Ovary (tissue), 9 donors: ENCODE results near the gene MNAT1. TPM values are rescaled to one million over a fixed set of nuclear protein-coding genes. Genes with fewer than 3 reads are reported as not detected.

Source experiments
- DNase-seq, 5 donors: peaks; one replicate each; pipeline ENCODE4 v3.0.0-alpha.2; 2019 to 2020
- H3K27ac ChIP-seq, 2 donors: fragments of 200-600 bp; one replicate each; pipeline versions ENCODE4 v1.5.1 to v1.8.0; 2019 to 2022
- H3K27me3 ChIP-seq: fragments of 200-600 bp; one replicate; pipeline ENCODE4 v1.8.0; 2022
- H3K36me3 ChIP-seq: fragments of 200-600 bp; sonication (generic); one replicate; pipeline ENCODE4 v1.5.1; 2019
- H3K4me1 ChIP-seq: one replicate; pipeline ENCODE4 v1.8.1; 2013; ENCODE audit warnings: mild to moderate bottlenecking, moderate library complexity; ENCODE audit not compliant: insufficient read depth
- H3K4me3 ChIP-seq: fragments of 200-600 bp; sonication (generic); one replicate; pipeline ENCODE4 v1.5.1; 2017
- H3K9me3 ChIP-seq, 2 donors: fragments of 200-600 bp in 1 of 2; sonication (generic) in 1 of 2; one replicate each; pipeline versions ENCODE4 v1.5.1 to v1.8.1; 2013 to 2019; ENCODE audit warnings: mild to moderate bottlenecking in 1 of 2, moderate library complexity in 1 of 2
- EP300 ChIP-seq: sonication (generic); formaldehyde crosslinking; IDR thresholded peaks from one replicate; pipeline ENCODE4 v1.6.1; 2017; ENCODE audit warnings: antibody characterized with exemption
- POLR2A ChIP-seq: fragments of 450-650 bp; IDR thresholded peaks from one replicate; pipeline ENCODE4 v1.6.1; 2017; ENCODE audit warnings: antibody characterized with exemption, mild to moderate bottlenecking, moderate library complexity
- WGBS, 3 donors: extraction: QIAGEN DNeasy Blood & Tissue Kit in 1 of 3; methylation state at CpG; one replicate each; pipeline versions ENCODE4 v1.1.5 to v1.1.7; 2013 to 2017; 5-methylcytosine and 5-hydroxymethylcytosine counted together
- intact Hi-C, 4 donors: fragments of 100-400 bp; cut with DNase I; formaldehyde crosslinking; loops; one replicate each; pipeline versions ENCODE4 v1.11.0 to v1.15.1; 2022 to 2023
- polyA plus RNA-seq, 2 donors: library from polyadenylated mRNA; stranded (reverse); fragments of 200-250 nt in 1 of 2; fragments of 350-450 nt in 1 of 2; fragmentation: Illumina TruSeq in 1 of 2; extraction: RNeasy Lipid Tissue Mini Kit (QIAGEN cat#74804) in 1 of 2; gene quantifications; one replicate each; pipeline ENCODE4 v1.2.3, GENCODE V29; 2013 to 2014
- total RNA-seq, 7 donors: library from RNA; depleted of rRNA in 2 of 7; stranded (reverse); fragments of >200 nt in 2 of 7; fragmentation: NEBNext Ultra II Directional in 3 of 7; extraction: Animal tissue kit (Norgen Biotek cat#: 25700) in 3 of 7; gene quantifications; one replicate each; pipeline versions ENCODE4 v1.1.0 to v1.2.4, GENCODE V29; 2016 to 2023
- TF ChIP-seq, protein P1 (sequence below), 3 donors: fragments of 450-650 bp in 2 of 3; fragments of 200-600 bp in 1 of 3; IDR thresholded peaks; one replicate each; pipeline versions ENCODE4 v1.5.1 to v1.8.0; 2016 to 2022; ENCODE audit warnings: antibody characterized with exemption in 3 of 3, mild to moderate bottlenecking in 1 of 3
- donor health status: DM: no; HTN: no; CAD: no; lungs with moderate emphysema.
- donor health status: DM: no; HTN: no; CAD: no.
- donor health status: Bipolar disorder and iron deficiency.
- donor health status: DM: yes; HTN: yes; CAD: no.
- donor health status: DM: no; HTN: no; CAD: no.
- donor health status: DM: yes; HTN: yes; CAD: no.

Gene MNAT1
- total and polyA plus RNA-seq, 9 donors = 23.0 to 59.4 (median 32.8) TPM

DNA sequence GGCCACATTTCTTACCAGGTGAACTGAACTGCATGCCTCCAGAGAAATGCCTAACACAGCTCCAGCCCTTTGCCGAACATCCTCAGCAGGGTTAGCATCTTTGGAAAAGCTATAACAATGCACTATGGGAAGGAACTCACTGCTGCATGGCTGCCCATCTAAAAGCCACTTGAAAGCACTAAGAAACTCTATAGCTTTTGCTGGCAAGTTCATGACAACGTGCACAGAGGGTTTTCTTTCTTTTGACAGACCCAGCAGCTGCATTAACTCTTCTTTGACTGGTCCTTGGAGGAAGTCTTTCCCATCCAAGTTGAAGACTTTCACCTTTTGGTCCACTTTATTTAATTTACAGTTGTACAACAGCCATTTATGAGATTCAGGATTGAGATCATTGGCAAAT is 241.0 kb downstream of the MNAT1 start:
- H3K4me1 ChIP-seq = peaks cover 4% of the 10 kb centered on the region
- H3K9me3 ChIP-seq = no peaks in the 10 kb centered on the region
- no peak overlapping the region for H3K4me3 ChIP-seq
- DNase-seq = no peak
- intact Hi-C loops = no loop called here
- TF ChIP-seq, protein P1, sequence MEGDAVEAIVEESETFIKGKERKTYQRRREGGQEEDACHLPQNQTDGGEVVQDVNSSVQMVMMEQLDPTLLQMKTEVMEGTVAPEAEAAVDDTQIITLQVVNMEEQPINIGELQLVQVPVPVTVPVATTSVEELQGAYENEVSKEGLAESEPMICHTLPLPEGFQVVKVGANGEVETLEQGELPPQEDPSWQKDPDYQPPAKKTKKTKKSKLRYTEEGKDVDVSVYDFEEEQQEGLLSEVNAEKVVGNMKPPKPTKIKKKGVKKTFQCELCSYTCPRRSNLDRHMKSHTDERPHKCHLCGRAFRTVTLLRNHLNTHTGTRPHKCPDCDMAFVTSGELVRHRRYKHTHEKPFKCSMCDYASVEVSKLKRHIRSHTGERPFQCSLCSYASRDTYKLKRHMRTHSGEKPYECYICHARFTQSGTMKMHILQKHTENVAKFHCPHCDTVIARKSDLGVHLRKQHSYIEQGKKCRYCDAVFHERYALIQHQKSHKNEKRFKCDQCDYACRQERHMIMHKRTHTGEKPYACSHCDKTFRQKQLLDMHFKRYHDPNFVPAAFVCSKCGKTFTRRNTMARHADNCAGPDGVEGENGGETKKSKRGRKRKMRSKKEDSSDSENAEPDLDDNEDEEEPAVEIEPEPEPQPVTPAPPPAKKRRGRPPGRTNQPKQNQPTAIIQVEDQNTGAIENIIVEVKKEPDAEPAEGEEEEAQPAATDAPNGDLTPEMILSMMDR (IDR thresholded peaks at IDR 0.05) = no peak
- TF ChIP-seq EP300 (no peak), POLR2A (no peak)
- no peak overlapping the region for H3K27ac ChIP-seq
- no peaks in the 10 kb centered on the region for H3K36me3 ChIP-seq
- WGBS, 3 donors = 39 to 50% (median 46%) methylated on average over 2 of the region's 2 CpGs
- H3K27me3 ChIP-seq = no peaks in the 10 kb centered on the region

DNA sequence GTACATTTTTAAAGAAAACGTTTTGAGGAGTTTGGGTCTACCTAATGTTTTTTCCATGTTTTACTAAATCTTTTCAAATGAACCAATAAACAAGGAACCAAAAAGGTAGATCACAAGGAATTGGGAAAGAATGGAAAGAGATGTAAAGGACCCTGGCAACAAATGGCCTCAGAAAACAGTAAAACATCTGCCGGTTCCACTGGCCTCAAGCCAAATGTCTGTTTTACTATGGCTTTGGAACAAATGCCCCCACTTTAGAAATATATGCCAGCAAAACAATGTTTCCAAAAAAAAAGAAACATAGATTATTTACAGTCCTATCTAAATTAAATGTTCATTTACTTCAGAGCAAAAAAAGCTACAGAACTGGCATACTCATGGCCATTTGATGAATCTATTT is 243.3 kb downstream of the MNAT1 start:
- Histone ChIP-seq H3K36me3 (no peaks in the 10 kb centered on the region), H3K9me3 (no peaks in the 10 kb centered on the region), H3K27ac (no peak overlapping the region), H3K4me1 (peaks cover 6% of the 10 kb centered on the region), H3K27me3 (no peaks in the 10 kb centered on the region), H3K4me3 (no peak overlapping the region)
- TF ChIP-seq EP300 (no peak), POLR2A (no peak)
- TF ChIP-seq, protein P1 (IDR thresholded peaks at IDR 0.05) = no peak
- intact Hi-C loops = no loop called here
- WGBS, 3 donors = 31 to 39% (median 35%) methylated on average over 2 of the region's 2 CpGs
- no peak for DNase-seq

DNA sequence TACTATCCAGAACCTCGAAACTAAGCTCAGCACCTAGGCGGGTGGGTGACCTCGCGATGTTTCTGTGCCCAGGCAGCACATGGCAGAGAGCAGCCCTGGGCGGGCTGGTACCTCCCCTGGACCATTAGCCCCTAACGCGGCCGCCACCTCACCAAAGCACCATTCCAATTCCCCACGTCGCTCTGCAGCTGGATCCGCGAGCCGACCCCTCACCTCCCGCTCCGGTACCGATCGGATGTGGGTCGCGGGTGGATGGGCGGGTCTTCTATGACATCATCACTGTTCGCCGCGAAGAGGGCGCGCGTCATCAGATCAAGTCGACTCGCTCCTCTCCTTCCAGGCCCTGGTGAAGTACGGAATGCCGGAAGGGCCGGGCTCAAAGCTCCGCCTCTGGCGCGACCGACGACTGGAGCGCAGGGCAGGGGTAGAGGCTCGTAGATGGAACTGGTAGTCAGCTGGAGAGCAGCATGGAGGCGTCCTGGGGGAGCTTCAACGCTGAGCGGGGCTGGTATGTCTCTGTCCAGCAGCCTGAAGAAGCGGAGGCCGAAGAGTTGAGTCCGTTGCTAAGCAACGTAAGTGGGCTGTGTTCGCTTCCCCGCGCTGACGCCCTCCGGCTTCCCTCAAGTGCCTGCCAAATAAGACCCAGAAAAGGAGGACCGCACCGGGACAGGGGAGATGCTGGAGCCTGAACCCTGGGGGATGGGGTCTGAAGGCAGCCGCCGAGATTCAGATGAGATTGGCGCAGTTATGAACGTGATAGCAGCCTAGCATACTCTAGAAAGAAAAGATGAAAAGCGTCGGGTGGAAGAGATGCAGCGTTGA is 246.5 kb downstream of the MNAT1 start, which contains the start of the genes SLC38A6 and TRMT5:
Gene SLC38A6, plus strand, starts transcription at position 435 of the 822 bp plus-strand sequence. Its CDS starts 33 bp downstream, at position 468.
Gene TRMT5, minus strand, starts transcription at position 269 of the 822 bp plus-strand sequence. Its CDS starts 106 bp downstream, at position 163.
- Histone ChIP-seq H3K9me3 (no peaks in the 10 kb centered on the region), H3K4me3 (peak within 1 kb of the TSS; percentile 90), H3K4me1 (peaks cover 6% of the 10 kb centered on the region), H3K27me3 (no peaks in the 10 kb centered on the region), H3K36me3 (no peaks in the 10 kb centered on the region), H3K27ac (peak within 1 kb of the TSS; percentile 83 to 92)
- intact Hi-C loops = loop anchor here in 2 of 4 donors (10.0 kb wide), 1 partner anchor 256 kb away; the partner anchor contains the start of gene SIX4 (in 2 of the 2)
- peak; percentile 68 for TF ChIP-seq POLR2A
- TF ChIP-seq, protein P1 (IDR thresholded peaks at IDR 0.05) = no peak
- peak; percentile 92 to 97 (median 96) for DNase-seq
- WGBS, 3 donors = 0 to 1% (median 0%) methylated on average over 54 to 59 of the region's 59 CpGs

DNA sequence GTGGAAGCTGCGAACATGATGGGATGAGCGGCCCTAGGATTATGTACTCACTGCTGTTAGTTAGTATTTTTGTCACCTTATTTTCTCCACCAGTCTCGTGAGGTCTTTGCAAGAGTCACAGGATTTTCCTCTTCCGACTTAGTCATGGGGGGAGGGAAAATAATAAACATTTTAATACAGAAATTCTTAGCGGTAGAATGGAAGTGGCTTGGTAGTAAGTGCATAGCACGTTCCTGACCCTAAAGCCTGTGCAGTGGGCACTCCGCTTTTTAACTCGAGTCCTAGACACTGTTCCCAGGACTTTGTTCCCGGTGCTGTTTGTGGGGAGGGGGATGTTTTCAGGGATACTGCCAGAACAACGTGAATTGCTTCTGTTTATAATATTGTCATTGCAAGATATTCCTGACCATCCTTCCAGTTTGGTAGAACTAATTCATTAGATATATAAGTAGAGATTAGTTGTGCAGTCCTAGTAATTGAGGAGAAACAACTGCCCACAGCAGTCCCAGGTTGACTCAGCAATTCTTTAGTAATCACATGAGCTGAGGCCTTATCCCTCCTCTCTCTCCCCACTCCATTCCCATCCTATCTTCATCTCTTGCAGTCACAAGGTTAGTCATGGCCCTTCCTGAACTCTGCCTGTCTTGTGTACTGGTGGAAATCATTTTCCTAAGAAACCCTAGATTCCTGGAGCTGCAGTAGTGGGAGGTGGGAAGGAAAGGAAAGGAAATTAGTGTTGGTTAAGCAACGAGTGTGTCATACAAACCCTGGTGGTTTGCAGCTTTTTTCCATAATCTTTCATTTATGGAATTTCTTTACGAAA is 247.3 kb downstream of the MNAT1 start:
- Histone ChIP-seq H3K36me3 (no peaks in the 10 kb centered on the region), H3K27me3 (no peaks in the 10 kb centered on the region), H3K4me1 (peaks cover 6% of the 10 kb centered on the region), H3K4me3 (peak overlapping the region; percentile 90), H3K27ac (peak overlapping the region in 1 of 2 donors; percentile 92), H3K9me3 (no peaks in the 10 kb centered on the region)
- TF ChIP-seq, protein P1 (IDR thresholded peaks at IDR 0.05) = no peak
- TF ChIP-seq EP300 (no peak), POLR2A (no peak)
- no peak for DNase-seq
- WGBS, 3 donors = 9 to 10% (median 9%) methylated on average over 12 of the region's 12 CpGs
- intact Hi-C loops = loop anchor here in 2 of 4 donors (10.0 kb wide), 1 partner anchor 257 kb away; the partner anchor contains the start of gene SIX4 (in 2 of the 2)
